ENCODE measurements around the gene ABCC3. TPM values are rescaled to one million over a fixed set of nuclear protein-coding genes. Genes with fewer than 3 reads are reported as not detected.

Gene ABCC3
- polyA plus RNA-seq, 3 donors = 3.0 to 25.1 (median 8.1) TPM

GRCh38 chr17:50735287-50735686 is 100.6 kb downstream of the ABCC3 start:
- 79 to 85% (median 79%) methylated on average over 3 of the region's 3 CpGs for WGBS, 3 donors
- no peak overlapping the region for H3K27ac ChIP-seq (ENCODE audit: low read depth, low read length)

- H3K27ac ChIP-seq (ENCODE audit: low read depth, low read length) = no peak overlapping the region
- 85 to 92% (median 91%) methylated on average over 2 of the region's 2 CpGs for WGBS, 3 donors
These were observed 102.5 kb downstream of the ABCC3 start for GRCh38 chr17:50737118-50737698.

- no peak overlapping the region for H3K27ac ChIP-seq (ENCODE audit: low read depth, low read length)
- WGBS, 3 donors = 41 to 63% (median 42%) methylated on average over 2 of the region's 2 CpGs
These were observed 104.4 kb downstream of the ABCC3 start for GRCh38 chr17:50739098-50739497.

Other genes starting within 250 kb of the ABCC3 start
- gene LRRC59, start 237.4 kb upstream of the ABCC3 start, polyA plus RNA-seq = 10 to 100 TPM; 57.1 to 74.7 (median 63.1) TPM
- 100 to 1,000 TPM in 1 of 3 donors, 10 to 100 TPM in 2; 15.6 to 103 (median 46.8) TPM for gene ACSF2, start 208.7 kb upstream of the ABCC3 start, polyA plus RNA-seq
- 1 to 10 TPM in 1 of 3 donors, under 1 TPM in 1, not detected in 1; 0.54 to 5.6 TPM for gene CHAD, start 166.0 kb upstream of the ABCC3 start, polyA plus RNA-seq
- gene RSAD1, start 156.0 kb upstream of the ABCC3 start, polyA plus RNA-seq = 10 to 100 TPM; 21.9 to 27.9 (median 25.9) TPM
- under 1 TPM; 0.09 to 0.34 (median 0.18) TPM for gene MYCBPAP, start 126.4 kb upstream of the ABCC3 start, polyA plus RNA-seq
- gene EPN3, start 102.1 kb upstream of the ABCC3 start, polyA plus RNA-seq = 1 to 10 TPM in 2 of 3 donors, under 1 TPM in 1; 0.67 to 6.9 (median 4.0) TPM
- gene SPATA20, start 87.7 kb upstream of the ABCC3 start, polyA plus RNA-seq = 10 to 100 TPM; 15.8 to 32.7 (median 21.8) TPM
- 1 to 10 TPM in 1 of 3 donors, under 1 TPM in 2; 0.07 to 2.9 (median 0.64) TPM for gene CACNA1G, start 74.2 kb upstream of the ABCC3 start, polyA plus RNA-seq
- gene ANKRD40, start 73.0 kb downstream of the ABCC3 start, polyA plus RNA-seq = 10 to 100 TPM in 2 of 3 donors, 1 to 10 TPM in 1; 8.2 to 37.9 (median 35.7) TPM
- 10 to 100 TPM; 40.0 to 64.0 (median 44.7) TPM for gene LUC7L3, start 84.7 kb downstream of the ABCC3 start, polyA plus RNA-seq
- under 1 TPM in 1 of 3 donors, not detected in 2; 0.33 TPM for gene ANKRD40CL, start 132.6 kb downstream of the ABCC3 start, polyA plus RNA-seq
- gene WFIKKN2, start 200.7 kb downstream of the ABCC3 start, polyA plus RNA-seq = under 1 TPM; 0.01 to 0.11 (median 0.09) TPM
- gene TOB1, start 231.5 kb downstream of the ABCC3 start, polyA plus RNA-seq = 10 to 100 TPM; 16.3 to 81.5 (median 25.4) TPM